Loucy (cell line): ENCODE measurements around the gene VARS1.
A peak's percentile ranks its signal among the peaks of the same experiment; 100 is the strongest.

ENCODE experiments used
- H2AFZ ChIP-seq: fragments of 200-600 bp; sonication (generic); 2 replicates; pipeline ENCODE4 v1.6.0; 2016; ENCODE audit warnings: antibody characterized with exemption, mild to moderate bottlenecking, low read length, moderate library complexity
- H3F3A ChIP-seq: fragments of 200-600 bp; 2 replicates; pipeline ENCODE4 v1.6.0; 2016; ENCODE audit warnings: antibody characterized with exemption, low read depth, mild to moderate bottlenecking
- H3K27me3 ChIP-seq: fragments of 200-600 bp; sonication (generic); 2 replicates; pipeline ENCODE4 v1.6.1; 2014; ENCODE audit warnings: low read length, mild to moderate bottlenecking; ENCODE audit not compliant: insufficient read depth, poor library complexity, severe bottlenecking
- H3K36me3 ChIP-seq: fragments of 200-600 bp; sonication (generic); 2 replicates; pipeline ENCODE4 v1.6.1; 2016; ENCODE audit warnings: low read length; ENCODE audit not compliant: insufficient read depth
- H3K4me1 ChIP-seq: fragments of 200-600 bp; sonication (generic); 2 replicates; pipeline ENCODE4 v1.5.1; 2014; ENCODE audit warnings: low read length, mild to moderate bottlenecking; ENCODE audit not compliant: insufficient read depth, poor library complexity, severe bottlenecking
- H3K4me2 ChIP-seq: fragments of 200-600 bp; sonication (generic); 2 replicates; pipeline ENCODE4 v1.6.0; 2014; ENCODE audit warnings: antibody characterized with exemption, low read length, low read depth, mild to moderate bottlenecking; ENCODE audit not compliant: poor library complexity, severe bottlenecking
- H3K4me3 ChIP-seq: fragments of 200-600 bp; sonication (generic); 2 replicates; pipeline ENCODE4 v1.5.1; 2014; ENCODE audit warnings: low read length, mild to moderate bottlenecking, mixed read lengths; ENCODE audit not compliant: poor library complexity, severe bottlenecking
- H3K79me2 ChIP-seq: fragments of 200-600 bp; sonication (generic); 2 replicates; pipeline ENCODE4 v1.6.1; 2014; ENCODE audit warnings: low read length; ENCODE audit not compliant: insufficient read depth
- H3K9ac ChIP-seq: fragments of 200-600 bp; sonication (generic); 2 replicates; pipeline ENCODE4 v1.6.0; 2014; ENCODE audit warnings: mild to moderate bottlenecking, low read depth, low read length, moderate library complexity; ENCODE audit not compliant: poor library complexity, severe bottlenecking
- H3K9me2 ChIP-seq: fragments of 200-600 bp; sonication (generic); replicated peaks from 2 replicates; pipeline ENCODE4 v1.6.1; 2016; ENCODE audit warnings: low read depth, low read length, mixed read lengths
- H3K9me3 ChIP-seq: fragments of 200-600 bp; sonication (generic); 2 replicates; pipeline ENCODE4 v1.6.1; 2014; ENCODE audit warnings: mild to moderate bottlenecking, antibody characterized with exemption, low read length, low read depth; ENCODE audit not compliant: insufficient read depth
- H4K20me1 ChIP-seq: fragments of 200-600 bp; sonication (generic); 2 replicates; pipeline ENCODE4 v1.6.0; 2014; ENCODE audit warnings: antibody characterized with exemption, low read length, mild to moderate bottlenecking; ENCODE audit not compliant: insufficient read depth, poor library complexity, severe bottlenecking
- EZH2phosphoT487 ChIP-seq: fragments of 200-600 bp; IDR thresholded peaks from 2 replicates; pipeline ENCODE4 v1.6.1; 2018; ENCODE audit warnings: antibody characterized with exemption, mild to moderate bottlenecking, moderate library complexity, borderline replicate concordance
- TF ChIP-seq, protein P1 (sequence below): fragments of 200-600 bp; sonication (generic); conservative IDR thresholded peaks from 2 replicates; pipeline ENCODE4 v1.5.1; 2014; ENCODE audit warnings: mild to moderate bottlenecking, antibody characterized with exemption, low read length

Gene VARS1

DNA sequence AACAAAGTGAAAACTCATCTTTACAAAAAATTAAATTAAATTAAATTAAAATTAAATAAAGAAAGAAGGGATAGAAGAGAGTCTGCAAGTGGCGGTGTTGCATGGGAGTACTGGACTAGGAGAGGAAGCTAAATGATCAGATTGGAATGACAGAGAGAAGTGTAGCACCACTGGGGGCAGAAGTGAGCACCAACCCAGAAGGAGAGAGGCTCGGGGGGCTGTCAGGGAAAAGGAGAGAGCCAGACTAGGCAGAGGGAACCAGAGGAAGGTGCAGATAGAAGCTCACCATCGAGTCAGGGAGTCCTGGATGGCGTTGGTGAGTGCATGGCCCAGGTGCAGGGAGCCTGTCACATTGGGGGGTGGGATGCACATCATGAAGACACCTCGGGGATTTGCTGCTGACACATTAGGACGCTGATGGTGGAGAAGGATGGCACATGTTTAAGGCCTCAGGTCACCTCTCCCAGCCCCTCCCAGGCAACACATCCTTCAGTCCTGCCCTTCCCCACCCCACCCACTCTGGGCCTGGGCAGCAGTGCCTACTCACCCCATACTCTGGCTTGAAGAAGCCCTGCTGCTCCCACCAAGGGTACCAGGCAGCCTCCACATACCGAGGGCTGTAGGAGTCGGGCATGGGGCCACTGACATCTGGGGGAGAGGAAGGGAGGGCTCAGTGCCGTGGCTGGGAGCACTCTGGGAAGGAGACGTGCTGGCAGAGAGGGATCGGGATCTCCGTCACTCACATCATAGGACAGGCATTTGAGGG lies 4.0 kb downstream of the VARS1 start:
- TF ChIP-seq, protein P1, sequence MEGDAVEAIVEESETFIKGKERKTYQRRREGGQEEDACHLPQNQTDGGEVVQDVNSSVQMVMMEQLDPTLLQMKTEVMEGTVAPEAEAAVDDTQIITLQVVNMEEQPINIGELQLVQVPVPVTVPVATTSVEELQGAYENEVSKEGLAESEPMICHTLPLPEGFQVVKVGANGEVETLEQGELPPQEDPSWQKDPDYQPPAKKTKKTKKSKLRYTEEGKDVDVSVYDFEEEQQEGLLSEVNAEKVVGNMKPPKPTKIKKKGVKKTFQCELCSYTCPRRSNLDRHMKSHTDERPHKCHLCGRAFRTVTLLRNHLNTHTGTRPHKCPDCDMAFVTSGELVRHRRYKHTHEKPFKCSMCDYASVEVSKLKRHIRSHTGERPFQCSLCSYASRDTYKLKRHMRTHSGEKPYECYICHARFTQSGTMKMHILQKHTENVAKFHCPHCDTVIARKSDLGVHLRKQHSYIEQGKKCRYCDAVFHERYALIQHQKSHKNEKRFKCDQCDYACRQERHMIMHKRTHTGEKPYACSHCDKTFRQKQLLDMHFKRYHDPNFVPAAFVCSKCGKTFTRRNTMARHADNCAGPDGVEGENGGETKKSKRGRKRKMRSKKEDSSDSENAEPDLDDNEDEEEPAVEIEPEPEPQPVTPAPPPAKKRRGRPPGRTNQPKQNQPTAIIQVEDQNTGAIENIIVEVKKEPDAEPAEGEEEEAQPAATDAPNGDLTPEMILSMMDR, result peak; percentile 68
- TF ChIP-seq EZH2phosphoT487, result no peak
- Histone ChIP-seq H2AFZ (no peak overlapping the region), H3F3A (no peaks in the 10 kb centered on the region), H3K27me3 (peaks cover 7% of the 10 kb centered on the region), H3K36me3 (peaks cover 8% of the 10 kb centered on the region), H3K9ac (no peak overlapping the region), H3K79me2 (peaks cover 42% of the 10 kb centered on the region), H3K4me1 (peaks cover 30% of the 10 kb centered on the region), H4K20me1 (peaks cover 19% of the 10 kb centered on the region), H3K9me3 (no peaks in the 10 kb centered on the region), H3K9me2 (no peaks in the 10 kb centered on the region), H3K4me2 (peak overlapping the region; percentile 11), H3K4me3 (no peak overlapping the region)

DNA sequence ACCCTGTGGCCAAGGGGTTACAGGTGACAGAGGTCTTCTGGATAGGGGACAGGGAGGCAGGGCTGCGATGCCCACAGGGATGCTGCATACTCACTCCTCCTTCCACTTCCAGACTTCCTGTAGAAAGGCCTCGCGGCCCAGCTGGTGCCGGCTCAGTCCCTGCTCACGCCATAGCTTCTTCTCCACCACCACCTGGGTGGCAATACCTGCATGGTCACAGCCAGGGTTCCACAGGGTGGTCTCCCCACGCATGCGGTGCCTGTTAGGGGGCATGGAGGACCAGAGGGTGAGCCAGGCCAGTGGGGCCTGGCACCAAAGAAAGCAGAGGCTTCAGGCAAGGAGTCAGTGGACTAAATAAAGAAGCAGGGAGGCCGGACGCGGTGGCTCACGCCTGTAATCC lies 10.1 kb downstream of the VARS1 start:
- Histone ChIP-seq H3K9me3 (no peaks in the 10 kb centered on the region), H3K79me2 (no peaks in the 10 kb centered on the region; the same call in 1 of the 2 replicates), H3K9me2 (no peaks in the 10 kb centered on the region), H3F3A (no peaks in the 10 kb centered on the region), H3K36me3 (peaks cover 46% of the 10 kb centered on the region), H3K4me2 (no peak overlapping the region), H3K4me1 (no peaks in the 10 kb centered on the region), H4K20me1 (no peaks in the 10 kb centered on the region), H2AFZ (no peak overlapping the region), H3K27me3 (no peaks in the 10 kb centered on the region), H3K9ac (no peak overlapping the region), H3K4me3 (no peak overlapping the region)
- TF ChIP-seq EZH2phosphoT487, result no peak
- TF ChIP-seq, protein P1, result no peak

- Histone ChIP-seq H3K79me2 (no peaks in the 10 kb centered on the region; the same call in 1 of the 2 replicates), H3K4me2 (no peak overlapping the region), H3K36me3 (peaks cover 54% of the 10 kb centered on the region; the same call in 1 of the 2 replicates), H3K27me3 (no peaks in the 10 kb centered on the region), H3K4me1 (no peaks in the 10 kb centered on the region), H3K9me2 (no peaks in the 10 kb centered on the region), H4K20me1 (no peaks in the 10 kb centered on the region), H3K4me3 (no peak overlapping the region), H3F3A (no peaks in the 10 kb centered on the region), H3K9ac (no peak overlapping the region), H3K9me3 (no peaks in the 10 kb centered on the region), H2AFZ (no peak overlapping the region)
- no peak for TF ChIP-seq EZH2phosphoT487
- TF ChIP-seq, protein P1, result no peak
These were observed 11.2 kb downstream of the VARS1 start for GRCh38 chr6:31784098-31784925.
